A549 (cell line): Measurements from ENCODE around the gene DNAJB7.
"Not testable (repeated sequence)": the region's sequence is repeated elsewhere in the genome, so short reads cannot be mapped to it uniquely, and the experiment has no call there.

Experiments
- CTCF ChIP-seq: fragments of >200 bp; sonication (Bioruptor Twin); formaldehyde crosslinking; IDR thresholded peaks from 3 replicates; pipeline ENCODE4 v1.5.1; 2016
- EP300 ChIP-seq, 2 experiments: fragments of >200 bp; sonication (Bioruptor Twin); formaldehyde crosslinking; IDR thresholded peaks; 2 replicates in 1 of 2; 3 replicates in 1 of 2; pipeline ENCODE4 v1.6.1; 2016 to 2017
- RCOR1 ChIP-seq: fragments of 150-350 bp; IDR thresholded peaks from 2 replicates; pipeline ENCODE4 v1.6.1; 2014; ENCODE audit warnings: antibody characterized with exemption, low read length, low read depth
- RNF2 ChIP-seq: fragments of 200-600 bp; sonication (generic); IDR thresholded peaks from 2 replicates; pipeline ENCODE4 v1.6.1; 2016; ENCODE audit warnings: low read depth, mild to moderate bottlenecking, antibody characterized with exemption, moderate library complexity, borderline replicate concordance

GRCh38 chr22:40826292-40826691, 35.6 kb downstream of the DNAJB7 start:
- not testable (repeated sequence) for TF ChIP-seq CTCF; RCOR1; RNF2; EP300 (IDR thresholded peaks at IDR 0.05)
